Activated T-helper 1 cell treated with anti-CD3 and anti-CD28 coated beads, Interleukin-12 subunit alpha, Interleukin-12 subunit beta, Interleukin-2, Interleukin-4 antibody, amounts not matched to agents 30 ng/mL and 10 ng/mL and 1 ng/mL, durations not matched to agents 14 hours and 24 hours and 36 hours (primary cell): ENCODE data around the gene KCP. TPM values are rescaled to one million over a fixed set of nuclear protein-coding genes. Genes with fewer than 3 reads are reported as not detected.

Experiments
- DNase-seq: peaks from one replicate; pipeline ENCODE4 v3.0.0; 2021; ENCODE audit warnings: low spot score
- H3K27ac Mint-ChIP-seq: one replicate; pipeline ENCODE4 v1.8.0; 2021; ENCODE audit warnings: mild to moderate bottlenecking, mixed read lengths
- H3K27me3 Mint-ChIP-seq: one replicate; pipeline ENCODE4 v1.8.0; 2022; ENCODE audit warnings: mild to moderate bottlenecking, moderate library complexity, mixed read lengths; ENCODE audit not compliant: insufficient read depth
- H3K36me3 Mint-ChIP-seq: one replicate; pipeline ENCODE4 v1.8.0; 2021; ENCODE audit warnings: low read depth, mixed read lengths
- H3K4me1 Mint-ChIP-seq: one replicate; pipeline ENCODE4 v1.8.0; 2021; ENCODE audit warnings: low read depth, mixed read lengths
- H3K4me3 Mint-ChIP-seq: one replicate; pipeline ENCODE4 v1.8.0; 2021; ENCODE audit warnings: mild to moderate bottlenecking, moderate library complexity, mixed read lengths
- H3K9me3 Mint-ChIP-seq: one replicate; pipeline ENCODE4 v1.8.0; 2021; ENCODE audit warnings: mixed read lengths
- intact Hi-C: fragments of 100-400 bp; cut with micrococcal nuclease; formaldehyde crosslinking; loops from one replicate; pipeline ENCODE4 v1.15.1; 2024
- total RNA-seq: library from RNA; stranded (reverse); gene quantifications from 2 replicates; pipeline ENCODE4 v1.2.3, GENCODE V29; 2022

The KCP gene
- total RNA-seq, 1 donor from 2014 or later: not detected

DNA sequence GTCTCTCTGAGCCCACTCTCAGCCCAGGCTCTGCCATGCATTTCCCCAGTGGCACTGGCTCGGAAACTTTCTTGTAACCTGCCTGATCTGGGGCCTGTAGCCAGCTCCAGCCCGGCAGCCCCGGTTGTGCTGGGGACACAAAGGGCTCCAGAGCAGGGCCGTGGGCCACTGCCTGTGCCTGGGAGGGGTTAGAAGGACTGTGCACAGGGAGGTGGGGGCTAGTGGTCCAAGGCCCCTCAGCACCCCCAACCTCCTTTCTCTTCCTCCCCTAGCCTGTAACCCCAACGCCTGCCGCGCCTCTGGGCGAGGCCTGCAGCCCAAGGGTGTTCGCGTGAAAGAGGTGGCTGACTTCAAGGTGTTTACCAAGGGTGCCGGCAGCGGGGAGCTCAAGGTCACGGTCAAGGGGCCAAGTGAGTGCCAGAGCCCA is 70.7 kb downstream of the KCP start:
- intact Hi-C loops: no loop called here
- no peaks in the 10 kb centered on the region for H3K36me3 Mint-ChIP-seq
- H3K4me1 Mint-ChIP-seq: no peaks in the 10 kb centered on the region
- peaks cover 2% of the 10 kb centered on the region for H3K27me3 Mint-ChIP-seq
- no peak for DNase-seq
- H3K4me3 Mint-ChIP-seq: no peak overlapping the region
- no peaks in the 10 kb centered on the region for H3K9me3 Mint-ChIP-seq
- no peak overlapping the region for H3K27ac Mint-ChIP-seq

DNA sequence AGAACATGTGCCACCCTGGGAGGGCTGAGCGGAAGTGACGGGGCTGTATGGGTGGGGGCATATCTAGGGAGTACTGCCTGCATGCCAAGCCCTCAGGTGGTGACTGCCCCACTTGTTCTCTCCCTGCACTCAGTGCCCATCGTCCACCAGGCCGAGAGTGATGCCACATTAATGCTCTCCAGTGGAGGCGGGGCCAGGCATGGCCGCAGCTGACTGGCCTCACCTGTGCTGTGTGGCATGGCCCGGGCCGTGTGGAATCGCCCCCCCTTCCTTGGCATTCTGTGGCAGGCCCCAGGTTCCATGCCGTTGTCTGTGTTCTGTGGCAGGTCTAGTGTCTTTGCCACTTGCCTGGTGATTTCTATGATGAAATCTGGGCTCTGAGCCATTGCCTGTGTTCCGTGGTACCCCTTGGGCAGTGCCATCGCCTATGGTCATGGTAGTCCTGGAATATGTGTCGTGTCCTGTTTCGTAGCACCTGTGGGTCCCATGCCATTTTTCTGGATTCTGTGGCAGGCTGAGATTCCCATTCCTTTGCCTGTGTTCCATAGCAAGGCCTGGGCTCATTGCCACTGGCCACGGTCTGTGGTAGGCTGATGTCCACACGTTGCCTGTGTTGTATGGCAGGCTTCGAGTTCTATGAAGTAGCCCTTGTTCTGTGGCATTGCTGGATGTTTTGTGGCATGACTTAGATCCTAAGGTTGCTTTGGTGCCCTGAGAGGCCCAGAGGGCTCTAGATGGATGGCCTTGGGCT is 71.4 kb downstream of the KCP start:
- Mint-ChIP-seq H3K4me3 (no peak overlapping the region), H3K36me3 (no peaks in the 10 kb centered on the region)
- intact Hi-C loops: no loop called here

DNA sequence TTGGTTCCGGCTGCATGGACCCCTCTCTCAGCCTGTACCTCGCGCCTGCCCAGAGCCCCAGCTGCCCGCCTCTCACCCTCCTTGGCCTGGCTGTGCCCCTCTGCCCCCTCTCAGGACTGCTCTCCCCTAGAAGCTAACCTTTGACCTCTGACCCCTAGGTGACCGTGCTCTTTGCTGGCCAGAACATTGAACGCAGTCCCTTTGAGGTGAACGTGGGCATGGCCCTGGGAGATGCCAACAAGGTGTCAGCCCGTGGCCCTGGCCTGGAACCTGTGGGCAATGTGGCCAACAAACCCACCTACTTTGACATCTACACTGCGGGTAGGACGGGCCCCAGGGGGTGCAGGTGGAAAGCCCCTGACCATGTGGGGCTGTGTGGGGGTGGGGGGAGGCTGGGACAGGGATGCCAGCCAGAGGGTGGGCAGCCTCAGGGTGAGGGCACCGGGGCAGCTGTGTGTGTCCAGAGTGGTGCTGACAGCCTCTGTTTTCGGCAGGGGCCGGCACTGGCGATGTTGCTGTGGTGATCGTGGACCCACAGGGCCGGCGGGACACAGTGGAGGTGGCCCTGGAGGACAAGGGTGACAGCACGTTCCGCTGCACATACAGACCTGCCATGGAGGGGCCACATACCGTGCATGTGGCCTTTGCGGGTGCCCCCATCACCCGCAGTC is 72.3 kb downstream of the KCP start:
- intact Hi-C loops: no loop called here
- Mint-ChIP-seq H3K36me3 (no peaks in the 10 kb centered on the region), H3K9me3 (no peaks in the 10 kb centered on the region)

More for the DNA sequence above, 71.4 kb downstream of the KCP start:
- H3K9me3 Mint-ChIP-seq: no peaks in the 10 kb centered on the region
- H3K4me1 Mint-ChIP-seq: no peaks in the 10 kb centered on the region
- H3K27me3 Mint-ChIP-seq: peaks cover 7% of the 10 kb centered on the region
- DNase-seq: no peak
- H3K27ac Mint-ChIP-seq: no peak overlapping the region

DNA sequence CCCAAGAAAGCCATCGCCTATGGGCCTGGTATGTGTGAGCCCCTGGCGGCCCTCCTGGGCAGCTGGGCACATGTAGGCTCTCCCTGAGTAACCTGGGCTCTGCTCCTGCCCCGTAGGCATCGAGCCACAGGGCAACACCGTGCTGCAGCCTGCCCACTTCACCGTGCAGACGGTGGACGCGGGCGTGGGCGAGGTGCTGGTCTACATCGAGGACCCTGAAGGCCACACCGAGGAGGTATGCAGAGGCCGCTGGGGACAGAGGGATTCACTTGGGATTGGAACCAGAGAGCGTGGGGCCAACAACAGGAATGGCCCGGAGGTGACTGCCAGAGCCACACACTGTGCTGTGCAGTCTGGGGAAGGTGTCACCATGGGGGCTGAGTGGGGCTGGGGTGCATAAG is 73.0 kb downstream of the KCP start:
- no peaks in the 10 kb centered on the region for H3K36me3 Mint-ChIP-seq
- peaks cover 18% of the 10 kb centered on the region for H3K27me3 Mint-ChIP-seq
- no peaks in the 10 kb centered on the region for H3K4me1 Mint-ChIP-seq
- intact Hi-C loops: no loop called here
- H3K4me3 Mint-ChIP-seq: no peak overlapping the region
- DNase-seq: no peak
- no peak overlapping the region for H3K27ac Mint-ChIP-seq
- no peaks in the 10 kb centered on the region for H3K9me3 Mint-ChIP-seq

More for the DNA sequence above, 72.3 kb downstream of the KCP start:
- H3K27me3 Mint-ChIP-seq: peaks cover 14% of the 10 kb centered on the region
- no peaks in the 10 kb centered on the region for H3K4me1 Mint-ChIP-seq
- DNase-seq: no peak
- no peak overlapping the region for H3K27ac Mint-ChIP-seq
- H3K4me3 Mint-ChIP-seq: no peak overlapping the region

DNA sequence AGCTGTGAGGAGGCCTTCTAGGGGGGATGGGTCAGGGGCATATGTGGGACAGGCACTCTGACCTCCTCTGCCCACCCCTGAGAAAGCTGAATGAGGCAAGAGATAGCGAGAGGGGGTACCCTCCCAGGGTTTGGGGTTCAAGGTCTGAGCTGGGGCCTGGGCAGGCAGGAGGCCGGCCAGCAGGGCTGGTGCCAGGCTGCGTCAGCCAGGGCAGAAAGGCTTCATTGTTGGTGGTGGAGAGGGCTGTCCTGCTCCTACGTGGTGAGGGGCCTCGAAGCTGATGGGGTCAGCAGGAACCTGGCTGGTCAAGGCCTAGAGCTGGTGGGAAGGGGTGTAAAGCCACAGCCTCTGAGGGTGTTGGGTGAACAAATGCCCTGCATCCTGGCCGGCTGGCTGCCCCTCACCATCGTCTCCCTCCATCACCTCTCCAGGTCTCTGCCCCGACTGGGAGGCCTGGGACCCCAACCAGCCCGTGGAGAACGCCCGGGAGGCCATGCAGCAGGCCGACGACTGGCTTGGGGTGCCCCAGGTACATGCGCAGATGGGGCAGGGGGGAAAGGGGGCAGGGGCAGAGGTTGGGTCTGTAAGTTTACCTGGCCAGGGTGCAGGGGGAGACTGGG is 73.7 kb downstream of the KCP start:
- Mint-ChIP-seq H3K9me3 (no peaks in the 10 kb centered on the region), H3K36me3 (no peaks in the 10 kb centered on the region), H3K4me3 (no peak overlapping the region), H3K27me3 (peaks cover 23% of the 10 kb centered on the region), H3K4me1 (no peaks in the 10 kb centered on the region), H3K27ac (no peak overlapping the region)
- intact Hi-C loops: no loop called here
- DNase-seq: no peak

DNA sequence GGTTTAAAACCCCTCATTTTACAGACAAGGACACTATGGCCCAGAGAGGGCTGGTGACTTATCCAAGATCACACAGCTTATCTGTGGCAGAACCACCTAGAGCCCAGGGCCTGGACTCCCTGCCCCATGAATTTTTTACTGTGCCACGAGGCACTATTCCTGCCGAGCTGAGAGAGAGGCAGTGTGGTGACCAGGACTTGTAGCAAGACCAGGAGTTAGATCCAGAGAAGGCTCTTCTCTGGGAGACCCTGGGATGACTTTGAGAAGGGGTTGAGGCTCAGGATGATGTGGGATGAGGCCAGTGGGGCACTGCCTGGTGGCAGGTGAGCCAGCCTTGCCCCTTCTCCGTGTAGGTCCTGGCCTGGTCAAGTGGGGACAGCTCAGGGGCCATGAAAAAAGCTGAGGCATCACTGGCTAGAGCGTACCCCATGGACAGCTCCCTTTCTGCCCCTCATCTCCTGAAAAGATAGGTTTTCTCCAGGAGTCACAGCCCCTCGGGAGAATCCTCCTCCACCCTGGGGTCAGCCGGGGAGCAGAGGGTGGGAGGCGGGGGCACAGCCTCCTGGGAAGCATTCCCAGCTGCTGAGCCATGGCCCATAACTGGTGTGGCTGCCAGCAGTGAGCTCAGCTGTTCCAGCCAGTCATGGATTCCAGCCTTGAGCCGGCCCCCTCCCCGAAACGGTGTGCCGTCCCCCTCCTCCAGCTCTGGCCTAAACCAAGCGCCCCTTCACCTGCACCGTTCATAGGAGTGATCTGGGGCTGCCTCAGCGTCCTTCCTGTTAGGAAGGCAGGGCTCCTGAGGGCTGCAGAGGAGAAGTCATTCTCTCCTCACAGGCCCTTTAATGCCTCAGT is 74.5 kb downstream of the KCP start:
- Mint-ChIP-seq H3K4me3 (no peak overlapping the region), H3K9me3 (no peaks in the 10 kb centered on the region), H3K27me3 (peaks cover 29% of the 10 kb centered on the region), H3K36me3 (no peaks in the 10 kb centered on the region), H3K4me1 (no peaks in the 10 kb centered on the region), H3K27ac (no peak overlapping the region)
- intact Hi-C loops: no loop called here
- DNase-seq: no peak

DNA sequence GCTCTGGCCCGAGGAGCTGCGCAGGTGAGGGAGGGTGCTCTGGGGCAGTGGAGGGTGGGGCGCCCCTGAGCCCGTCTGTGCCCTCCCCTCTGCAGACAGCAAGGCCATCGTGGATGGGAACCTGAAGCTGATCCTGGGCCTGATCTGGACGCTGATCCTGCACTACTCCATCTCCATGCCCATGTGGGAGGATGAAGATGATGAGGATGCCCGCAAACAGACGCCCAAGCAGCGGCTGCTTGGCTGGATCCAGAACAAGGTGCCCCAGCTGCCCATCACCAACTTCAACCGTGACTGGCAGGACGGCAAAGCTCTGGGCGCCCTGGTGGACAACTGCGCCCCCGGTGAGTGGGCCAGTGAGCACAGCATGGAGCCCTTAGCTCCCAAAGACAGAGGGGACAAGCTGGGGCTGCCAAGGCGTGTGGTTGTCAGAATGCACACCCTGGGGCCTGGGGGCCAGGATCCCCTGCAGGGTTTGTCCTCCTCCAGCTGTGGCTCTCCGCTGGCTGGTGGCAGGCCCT is 75.2 kb downstream of the KCP start:
- Mint-ChIP-seq H3K4me3 (no peak overlapping the region), H3K9me3 (no peaks in the 10 kb centered on the region), H3K36me3 (no peaks in the 10 kb centered on the region), H3K27ac (no peak overlapping the region), H3K4me1 (no peaks in the 10 kb centered on the region), H3K27me3 (peaks cover 34% of the 10 kb centered on the region)
- intact Hi-C loops: no loop called here
- no peak for DNase-seq

DNA sequence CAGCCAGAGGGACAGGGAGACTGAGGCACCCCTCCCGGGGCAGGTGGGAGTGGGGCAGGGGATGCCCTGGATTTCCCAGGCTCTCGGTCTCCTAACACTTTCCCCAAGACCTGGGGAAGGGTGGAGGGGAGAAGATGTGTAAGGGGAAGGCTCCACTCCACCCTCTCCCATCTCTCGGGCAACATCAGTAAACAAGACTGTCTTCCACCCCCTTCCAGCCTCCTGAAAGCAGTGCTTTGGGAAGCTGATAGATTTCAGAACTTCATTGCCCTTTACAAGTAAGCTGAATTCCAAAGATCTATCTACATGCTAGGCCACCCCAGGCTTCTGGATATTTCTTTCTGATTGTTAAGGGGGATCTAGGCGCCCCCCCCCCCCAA is 76.6 kb downstream of the KCP start:
- H3K4me3 Mint-ChIP-seq: no peak overlapping the region
- no peak overlapping the region for H3K27ac Mint-ChIP-seq
- H3K9me3 Mint-ChIP-seq: no peaks in the 10 kb centered on the region
- peaks cover 42% of the 10 kb centered on the region for H3K27me3 Mint-ChIP-seq
- no peaks in the 10 kb centered on the region for H3K36me3 Mint-ChIP-seq
- H3K4me1 Mint-ChIP-seq: no peaks in the 10 kb centered on the region
- no peak for DNase-seq
- intact Hi-C loops: no loop called here

DNA sequence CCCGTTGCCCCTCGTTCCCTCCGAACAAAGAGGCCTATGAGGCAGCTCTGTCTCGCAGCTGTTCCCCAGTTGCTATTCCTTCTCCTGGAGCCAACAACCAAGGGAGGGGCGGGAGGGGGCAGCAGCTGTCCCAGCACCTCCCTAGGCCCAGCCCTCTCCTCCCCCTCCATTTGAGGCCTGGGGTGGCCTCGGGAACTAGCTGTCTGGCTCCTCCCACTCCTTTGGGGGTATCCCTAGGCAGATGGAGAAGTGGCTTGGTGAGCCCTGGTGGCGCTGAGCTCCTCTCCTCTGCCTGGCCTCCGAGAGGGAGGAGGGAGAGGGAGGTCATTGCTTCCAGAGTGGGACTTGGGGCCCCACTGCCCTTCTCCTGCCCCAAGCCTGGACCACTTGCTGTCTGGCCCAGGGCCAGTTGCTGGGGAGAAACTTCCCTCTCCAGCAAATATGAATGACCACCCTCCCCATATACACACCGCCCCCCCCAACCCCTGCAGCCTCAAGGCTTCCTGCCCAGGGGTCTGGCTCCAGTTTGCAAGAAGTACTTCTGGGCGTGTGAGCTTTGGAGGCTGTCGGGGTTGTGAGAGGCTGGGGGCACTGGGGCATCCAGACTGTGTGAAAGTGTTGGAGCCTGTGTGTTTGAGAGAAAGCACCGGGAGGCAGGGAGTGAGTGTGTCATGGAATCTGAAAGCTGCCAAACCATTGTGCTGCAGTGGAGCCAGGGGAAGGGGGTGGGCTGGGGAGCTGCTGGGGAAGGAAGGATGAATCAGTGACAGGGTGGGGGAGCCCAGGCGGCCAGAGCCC is 77.2 kb downstream of the KCP start:
- Mint-ChIP-seq H3K27ac (no peak overlapping the region), H3K27me3 (peaks cover 45% of the 10 kb centered on the region), H3K9me3 (no peaks in the 10 kb centered on the region)

DNA sequence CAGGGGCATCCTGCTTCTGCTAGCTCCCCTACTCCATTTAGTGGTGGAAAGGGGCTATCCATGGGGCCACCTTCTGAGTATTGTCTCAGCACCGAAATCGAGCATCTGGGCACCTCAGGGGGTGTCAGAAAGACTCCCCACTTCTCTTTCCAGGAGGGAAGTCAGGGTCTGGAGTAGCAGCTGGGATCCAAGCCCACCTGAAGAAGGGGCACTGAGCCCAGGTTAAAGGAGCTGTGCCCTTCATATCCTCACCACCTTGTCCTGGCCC is 77.7 kb downstream of the KCP start:
- Mint-ChIP-seq H3K9me3 (no peaks in the 10 kb centered on the region), H3K27me3 (peaks cover 50% of the 10 kb centered on the region), H3K36me3 (no peaks in the 10 kb centered on the region), H3K4me1 (no peaks in the 10 kb centered on the region), H3K27ac (no peak overlapping the region), H3K4me3 (no peak overlapping the region)
- intact Hi-C loops: no loop called here
- DNase-seq: no peak

More for the DNA sequence above, 77.2 kb downstream of the KCP start:
- Mint-ChIP-seq H3K4me3 (no peak overlapping the region), H3K4me1 (no peaks in the 10 kb centered on the region), H3K36me3 (no peaks in the 10 kb centered on the region)
- intact Hi-C loops: no loop called here
- no peak for DNase-seq

DNA sequence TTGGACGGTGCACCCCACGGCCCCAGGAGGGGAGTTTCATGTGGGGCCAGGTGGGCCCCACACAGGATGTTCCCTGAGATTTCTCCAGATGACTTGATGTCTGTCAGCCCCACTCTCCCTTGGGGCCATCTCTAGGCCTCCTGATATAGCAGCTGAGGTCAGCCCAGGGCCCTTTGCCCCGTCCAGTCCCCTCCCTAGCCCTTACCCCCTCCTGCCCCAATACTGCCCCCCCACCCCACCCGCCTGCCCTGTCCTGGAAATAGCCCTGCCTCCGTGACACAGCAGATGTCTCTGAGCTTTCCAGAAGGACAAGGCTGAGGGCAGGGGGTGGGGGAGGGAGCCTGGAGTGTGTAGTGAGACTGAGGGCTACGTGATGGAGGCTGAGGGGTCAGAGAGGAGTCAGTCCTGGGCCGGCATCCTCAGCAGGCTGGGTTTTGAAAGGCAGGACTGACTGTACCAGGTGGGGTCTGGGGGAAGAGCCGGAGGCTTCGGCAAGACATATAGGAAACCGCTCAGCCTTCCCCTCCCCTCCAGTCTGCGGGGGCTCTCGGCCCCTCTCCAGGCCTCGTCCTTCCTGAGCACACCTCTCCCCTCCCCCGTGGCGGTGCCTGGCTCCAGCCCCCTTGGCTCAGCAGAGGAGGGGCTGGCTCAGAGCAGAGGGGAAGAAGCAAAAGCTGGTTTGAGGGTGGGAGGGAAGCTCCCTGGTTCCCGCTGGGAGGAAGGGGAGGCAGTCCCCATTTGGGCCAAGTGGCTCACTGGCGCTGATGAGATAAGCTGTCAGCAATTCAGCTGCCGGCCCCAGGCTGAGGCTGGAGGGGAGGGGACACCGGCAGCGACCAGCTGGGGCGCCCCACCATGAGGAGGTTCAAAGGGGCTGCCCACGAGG is 78.3 kb downstream of the KCP start:
- H3K4me1 Mint-ChIP-seq: no peaks in the 10 kb centered on the region
- H3K27me3 Mint-ChIP-seq: peaks cover 52% of the 10 kb centered on the region
- no peak overlapping the region for H3K27ac Mint-ChIP-seq
- no peak overlapping the region for H3K4me3 Mint-ChIP-seq
- intact Hi-C loops: no loop called here
- H3K36me3 Mint-ChIP-seq: no peaks in the 10 kb centered on the region
- no peak for DNase-seq
- H3K9me3 Mint-ChIP-seq: no peaks in the 10 kb centered on the region
